Activated naive CD8-positive, alpha-beta T cell treated with anti-CD3 and anti-CD28 coated beads for 36 hours (primary cell): ENCODE results near the gene TBC1D21. TPM values are rescaled to one million over a fixed set of nuclear protein-coding genes. Genes with fewer than 3 reads are reported as not detected.

Experiments used
- DNase-seq: peaks from one replicate; pipeline ENCODE4 v3.0.0; 2021
- H3K27ac Mint-ChIP-seq: one replicate; pipeline ENCODE4 v1.8.0; 2022; ENCODE audit warnings: mild to moderate bottlenecking, moderate library complexity, mixed read lengths
- H3K27me3 Mint-ChIP-seq: one replicate; pipeline ENCODE4 v1.8.0; 2022; ENCODE audit warnings: mild to moderate bottlenecking, mixed read lengths
- H3K36me3 Mint-ChIP-seq: one replicate; pipeline ENCODE4 v1.8.0; 2021; ENCODE audit warnings: mild to moderate bottlenecking, mixed read lengths
- H3K4me1 Mint-ChIP-seq: one replicate; pipeline ENCODE4 v1.8.0; 2021; ENCODE audit warnings: mixed read lengths
- H3K4me3 Mint-ChIP-seq: one replicate; pipeline ENCODE4 v1.8.0; 2022; ENCODE audit warnings: mild to moderate bottlenecking, moderate library complexity, mixed read lengths
- H3K9me3 Mint-ChIP-seq: one replicate; pipeline ENCODE4 v1.8.0; 2022; ENCODE audit warnings: mixed read lengths
- total RNA-seq, 2 experiments: library from RNA; stranded (reverse); gene quantifications; one replicate each; pipeline ENCODE4 v1.2.3, GENCODE V29; 2021

TBC1D21 gene, protein sequence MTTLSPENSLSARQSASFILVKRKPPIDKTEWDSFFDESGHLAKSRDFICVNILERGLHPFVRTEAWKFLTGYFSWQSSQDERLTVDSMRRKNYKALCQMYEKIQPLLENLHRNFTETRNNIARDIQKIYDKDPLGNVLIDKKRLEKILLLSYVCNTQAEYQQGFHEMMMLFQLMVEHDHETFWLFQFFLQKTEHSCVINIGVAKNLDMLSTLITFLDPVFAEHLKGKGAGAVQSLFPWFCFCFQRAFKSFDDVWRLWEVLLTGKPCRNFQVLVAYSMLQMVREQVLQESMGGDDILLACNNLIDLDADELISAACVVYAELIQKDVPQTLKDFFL
- not detected for total RNA-seq

GRCh38 chr15:73873456-73873855 lies at the start of gene TBC1D21:
TSS of gene TBC1D21 (plus strand) at chr15:73873564. CDS start at chr15:73873710, 146 bp downstream.
- H3K27me3 Mint-ChIP-seq: peaks cover 42% of the 10 kb centered on the region
- peaks cover 2% of the 10 kb centered on the region for H3K4me1 Mint-ChIP-seq
- H3K36me3 Mint-ChIP-seq: no peaks in the 10 kb centered on the region
- H3K4me3 Mint-ChIP-seq: no peak within 1 kb of the TSS
- H3K27ac Mint-ChIP-seq: no peak within 1 kb of the TSS
- DNase-seq: no peak
- no peaks in the 10 kb centered on the region for H3K9me3 Mint-ChIP-seq

DNA sequence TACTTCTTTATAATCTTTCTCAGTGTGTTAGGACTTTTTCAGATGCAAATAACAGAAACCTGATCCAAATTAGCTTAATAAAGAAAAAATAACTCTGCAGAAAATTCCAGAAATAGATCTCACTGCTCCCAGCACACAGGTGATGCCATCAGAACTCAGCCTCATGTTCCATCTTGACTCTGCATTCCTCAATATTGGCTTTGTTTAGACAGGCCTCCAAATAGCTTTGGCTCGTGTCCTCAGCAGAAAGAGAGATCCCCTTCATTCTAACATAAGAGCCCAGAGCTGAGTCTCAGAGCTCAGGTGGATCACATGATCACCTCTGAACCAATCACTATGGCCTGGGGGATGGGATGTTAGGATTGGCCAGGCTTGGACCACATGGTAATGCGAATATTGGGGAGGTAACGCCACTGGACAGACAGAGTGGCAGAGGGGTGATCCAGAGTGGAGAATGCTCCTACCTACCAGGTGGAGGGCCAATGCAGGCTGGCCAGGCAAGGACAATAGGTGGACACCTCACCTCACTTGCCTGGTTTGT lies 46.6 kb upstream of the TBC1D21 start:
- Mint-ChIP-seq H3K36me3 (no peaks in the 10 kb centered on the region), H3K4me1 (no peaks in the 10 kb centered on the region), H3K9me3 (no peaks in the 10 kb centered on the region), H3K4me3 (no peak overlapping the region), H3K27ac (no peak overlapping the region), H3K27me3 (peaks cover 29% of the 10 kb centered on the region)
- no peak for DNase-seq

DNA sequence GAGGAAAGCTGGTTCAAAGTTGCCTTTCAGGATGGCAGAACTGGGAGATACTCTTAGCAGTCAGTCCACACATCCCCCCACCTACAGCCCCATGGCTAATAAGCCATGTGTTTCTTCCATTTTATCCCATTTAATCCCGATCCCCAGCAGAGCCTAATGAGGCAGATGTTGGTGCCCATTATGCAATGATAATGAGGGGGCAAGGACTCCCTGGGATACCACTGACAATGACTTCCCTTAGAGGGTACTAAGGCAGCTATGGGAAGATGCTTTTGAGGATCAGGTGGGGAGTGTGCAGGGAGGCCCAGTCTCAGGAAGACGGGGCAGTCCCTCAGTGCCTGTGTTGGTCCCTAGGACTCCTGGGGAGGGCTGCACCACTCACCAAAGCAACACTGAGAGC lies 43.8 kb upstream of the TBC1D21 start:
- H3K27ac Mint-ChIP-seq: no peak overlapping the region
- DNase-seq: no peak
- H3K27me3 Mint-ChIP-seq: peaks cover 31% of the 10 kb centered on the region
- no peak overlapping the region for H3K4me3 Mint-ChIP-seq
- no peaks in the 10 kb centered on the region for H3K4me1 Mint-ChIP-seq
- no peaks in the 10 kb centered on the region for H3K36me3 Mint-ChIP-seq
- H3K9me3 Mint-ChIP-seq: no peaks in the 10 kb centered on the region

- Mint-ChIP-seq H3K4me1 (no peaks in the 10 kb centered on the region), H3K27ac (no peak overlapping the region)
Measured at GRCh38 chr15:73832657-73833056, 40.7 kb upstream of the TBC1D21 start.

DNA sequence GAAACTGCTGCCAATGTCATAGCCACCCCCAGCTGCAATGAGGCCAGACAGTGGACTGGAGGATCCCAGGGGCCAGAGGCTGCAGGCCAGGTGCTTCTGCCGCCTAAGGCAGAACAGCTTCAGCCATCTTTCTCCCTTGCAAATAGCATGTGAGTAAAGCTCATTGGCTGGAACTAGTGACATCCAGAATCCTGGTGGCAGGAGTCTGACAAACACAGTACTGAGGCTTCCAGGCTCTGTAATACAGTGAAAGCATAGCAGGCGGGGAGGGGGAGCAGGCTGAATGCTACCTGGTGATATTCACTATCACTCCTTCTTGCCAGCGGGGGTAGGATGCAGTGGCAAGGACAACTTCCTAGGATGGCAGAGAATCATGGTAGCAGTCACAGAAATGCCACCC lies 36.5 kb upstream of the TBC1D21 start:
- Mint-ChIP-seq H3K27ac (no peak overlapping the region), H3K9me3 (no peaks in the 10 kb centered on the region), H3K27me3 (peaks cover 25% of the 10 kb centered on the region), H3K4me1 (no peaks in the 10 kb centered on the region), H3K4me3 (no peak overlapping the region), H3K36me3 (no peaks in the 10 kb centered on the region)
- DNase-seq: no peak

More at GRCh38 chr15:73832657-73833056, 40.7 kb upstream of the TBC1D21 start:
- Mint-ChIP-seq H3K9me3 (no peaks in the 10 kb centered on the region), H3K27me3 (peaks cover 34% of the 10 kb centered on the region), H3K36me3 (no peaks in the 10 kb centered on the region), H3K4me3 (no peak overlapping the region)
- no peak for DNase-seq

- H3K36me3 Mint-ChIP-seq: no peaks in the 10 kb centered on the region
- H3K27me3 Mint-ChIP-seq: peaks cover 24% of the 10 kb centered on the region
- no peak for DNase-seq
- no peak overlapping the region for H3K27ac Mint-ChIP-seq
- no peaks in the 10 kb centered on the region for H3K4me1 Mint-ChIP-seq
- H3K4me3 Mint-ChIP-seq: no peak overlapping the region
- peaks cover 3% of the 10 kb centered on the region for H3K9me3 Mint-ChIP-seq
Measured at GRCh38 chr15:73838831-73839426, 34.4 kb upstream of the TBC1D21 start.

- peaks cover 21% of the 10 kb centered on the region for H3K27me3 Mint-ChIP-seq
- H3K4me3 Mint-ChIP-seq: no peak overlapping the region
- DNase-seq: no peak
- H3K27ac Mint-ChIP-seq: no peak overlapping the region
- H3K36me3 Mint-ChIP-seq: no peaks in the 10 kb centered on the region
- H3K4me1 Mint-ChIP-seq: no peaks in the 10 kb centered on the region
- H3K9me3 Mint-ChIP-seq: peaks cover 3% of the 10 kb centered on the region
Measured at GRCh38 chr15:73839699-73840377, 33.5 kb upstream of the TBC1D21 start.

DNA sequence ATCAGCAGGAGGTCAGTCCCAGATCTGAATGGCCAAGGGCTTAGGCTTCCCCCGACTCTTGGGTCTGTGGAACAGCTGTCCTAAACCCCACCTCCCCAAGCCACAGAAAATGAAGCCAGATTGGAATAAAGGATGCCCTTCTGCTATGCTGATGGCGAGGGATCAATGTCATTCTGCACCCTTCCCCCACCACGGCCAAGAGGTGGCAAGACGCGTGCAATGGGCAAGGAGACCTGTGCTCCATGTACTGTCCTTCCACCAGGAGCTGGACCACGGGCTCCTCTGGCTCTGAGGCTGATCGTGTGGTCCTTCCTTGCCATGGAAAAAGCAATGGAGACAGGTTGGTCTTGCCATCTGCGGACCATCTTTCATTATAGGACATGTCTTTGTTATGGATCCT lies 32.6 kb upstream of the TBC1D21 start:
- Mint-ChIP-seq H3K36me3 (no peaks in the 10 kb centered on the region), H3K9me3 (peaks cover 3% of the 10 kb centered on the region), H3K4me3 (no peak overlapping the region), H3K27ac (no peak overlapping the region), H3K4me1 (no peaks in the 10 kb centered on the region), H3K27me3 (peaks cover 14% of the 10 kb centered on the region)
- no peak for DNase-seq

DNA sequence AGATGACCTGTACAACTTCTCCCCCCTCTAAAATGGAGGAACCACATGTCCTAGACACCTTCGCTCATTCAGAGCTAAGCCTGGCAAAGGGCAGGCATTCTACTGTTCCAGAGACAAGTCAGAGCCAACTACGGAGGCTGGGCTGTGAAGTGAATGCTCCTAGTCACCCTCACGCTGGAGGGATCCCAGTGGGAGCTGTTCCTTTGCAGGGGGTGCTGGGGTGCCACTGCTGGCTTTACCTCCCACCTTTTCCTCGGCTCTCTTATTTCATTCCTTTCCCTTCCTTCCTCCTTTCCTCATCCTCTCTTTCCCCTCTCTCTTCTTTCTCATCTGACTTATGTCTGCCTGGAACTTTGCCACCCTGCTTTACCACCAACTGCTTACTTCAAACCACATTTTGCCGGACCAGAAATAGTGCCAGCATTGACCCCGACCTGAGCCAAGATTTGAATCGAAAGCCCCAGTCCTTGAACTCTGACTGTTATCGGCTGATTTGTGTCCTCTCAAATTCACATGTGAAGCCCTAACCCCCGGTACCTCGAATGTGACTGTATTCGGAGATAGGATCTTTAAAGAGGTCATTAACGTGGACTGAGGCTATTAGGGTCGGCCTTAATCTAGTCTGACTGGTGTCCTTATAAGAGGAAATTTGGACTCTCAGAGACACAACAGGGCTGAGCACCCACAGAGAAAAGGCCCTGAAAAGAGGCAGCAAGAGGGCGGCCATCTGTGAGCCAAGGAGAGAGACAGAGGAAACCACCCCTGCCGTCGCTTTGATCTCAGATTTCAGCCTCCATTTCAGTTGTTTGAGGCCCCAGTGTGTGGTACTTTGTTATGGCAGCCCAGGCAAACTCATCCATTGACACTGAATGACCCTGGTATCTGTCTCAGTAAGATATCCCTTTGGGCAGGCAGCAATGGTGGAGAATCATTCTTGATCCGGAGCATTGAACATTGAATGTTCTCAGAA lies 31.3 kb upstream of the TBC1D21 start:
- DNase-seq: no peak

GRCh38 chr15:73843787-73844186 lies 29.6 kb upstream of the TBC1D21 start:
- peaks cover 3% of the 10 kb centered on the region for H3K9me3 Mint-ChIP-seq
- H3K27ac Mint-ChIP-seq: no peak overlapping the region
- no peak overlapping the region for H3K4me3 Mint-ChIP-seq
- H3K36me3 Mint-ChIP-seq: no peaks in the 10 kb centered on the region
- DNase-seq: no peak
- H3K27me3 Mint-ChIP-seq: peaks cover 14% of the 10 kb centered on the region
- no peaks in the 10 kb centered on the region for H3K4me1 Mint-ChIP-seq

More for the DNA sequence above, 31.3 kb upstream of the TBC1D21 start:
- peaks cover 14% of the 10 kb centered on the region for H3K27me3 Mint-ChIP-seq
- no peaks in the 10 kb centered on the region for H3K4me1 Mint-ChIP-seq
- no peak overlapping the region for H3K27ac Mint-ChIP-seq
- no peaks in the 10 kb centered on the region for H3K36me3 Mint-ChIP-seq
- no peak overlapping the region for H3K4me3 Mint-ChIP-seq
- H3K9me3 Mint-ChIP-seq: peaks cover 3% of the 10 kb centered on the region

DNA sequence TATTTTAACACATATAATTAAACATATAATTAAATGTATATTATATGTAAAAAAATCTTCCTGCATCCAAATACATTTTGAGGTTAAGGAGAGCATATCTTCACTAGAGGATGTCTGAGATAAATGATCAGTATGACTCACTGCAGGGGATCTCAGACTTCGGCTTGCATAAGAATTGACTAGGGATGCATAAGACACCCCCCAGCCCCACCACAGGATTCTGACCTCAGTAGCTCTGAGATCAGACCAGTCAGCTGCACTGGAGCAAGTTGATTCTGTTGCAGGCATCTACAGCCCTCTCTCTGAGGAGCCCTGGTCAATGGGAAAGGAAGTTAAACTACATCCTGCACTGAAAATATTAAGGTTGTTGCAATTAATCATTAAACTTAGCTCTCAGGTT lies 29.0 kb upstream of the TBC1D21 start:
- no peaks in the 10 kb centered on the region for H3K4me1 Mint-ChIP-seq
- H3K27me3 Mint-ChIP-seq: peaks cover 14% of the 10 kb centered on the region

GRCh38 chr15:73845507-73845906 lies 27.9 kb upstream of the TBC1D21 start:
- Mint-ChIP-seq H3K4me3 (no peak overlapping the region), H3K36me3 (no peaks in the 10 kb centered on the region), H3K4me1 (no peaks in the 10 kb centered on the region), H3K27ac (no peak overlapping the region), H3K9me3 (peaks cover 3% of the 10 kb centered on the region), H3K27me3 (peaks cover 7% of the 10 kb centered on the region)
- no peak for DNase-seq

More for the DNA sequence above, 29.0 kb upstream of the TBC1D21 start:
- DNase-seq: no peak
- Mint-ChIP-seq H3K36me3 (no peaks in the 10 kb centered on the region), H3K4me3 (no peak overlapping the region), H3K27ac (no peak overlapping the region), H3K9me3 (peaks cover 3% of the 10 kb centered on the region)

GRCh38 chr15:73845907-73846306 lies 27.5 kb upstream of the TBC1D21 start:
- Mint-ChIP-seq H3K4me1 (no peaks in the 10 kb centered on the region), H3K9me3 (peaks cover 3% of the 10 kb centered on the region), H3K27me3 (peaks cover 5% of the 10 kb centered on the region), H3K27ac (no peak overlapping the region), H3K4me3 (no peak overlapping the region), H3K36me3 (no peaks in the 10 kb centered on the region)
- no peak for DNase-seq

- H3K36me3 Mint-ChIP-seq: no peaks in the 10 kb centered on the region
- peaks cover 14% of the 10 kb centered on the region for H3K27me3 Mint-ChIP-seq
- DNase-seq: no peak
- no peaks in the 10 kb centered on the region for H3K9me3 Mint-ChIP-seq
- H3K4me1 Mint-ChIP-seq: no peaks in the 10 kb centered on the region
- H3K27ac Mint-ChIP-seq: no peak overlapping the region
- H3K4me3 Mint-ChIP-seq: no peak overlapping the region
Measured at GRCh38 chr15:73849641-73850040, 23.7 kb upstream of the TBC1D21 start.
